Measurements from ENCODE around the gene SERINC5. TPM values are rescaled to one million over a fixed set of nuclear protein-coding genes. Genes with fewer than 3 reads are reported as not detected.

Gene SERINC5
- total RNA-seq, 1 experiment from 2014 or later, result 52.3 TPM

GRCh38 chr5:80216753-80217596 lies 38.9 kb downstream of the SERINC5 start:
- Histone ChIP-seq H3K27me3 (ENCODE audit: insufficient read depth, low read length) (no peaks in the 10 kb centered on the region), H3K18ac (ENCODE audit: insufficient read length, low read depth, low read length) (no peak overlapping the region), H3K56ac (ENCODE audit: insufficient read length, low read depth, low read length) (no peak overlapping the region), H4K91ac (ENCODE audit: insufficient read length, low read depth, low read length) (no peak overlapping the region), H2BK5ac (ENCODE audit: insufficient read length, low read length) (no peak overlapping the region), H3K4ac (ENCODE audit: low read depth, low read length) (no peak overlapping the region), H3K23me2 (ENCODE audit: insufficient read length, low read depth, low read length, poor library complexity, severe bottlenecking) (no peaks in the 10 kb centered on the region), H2BK12ac (ENCODE audit: insufficient read length, low read depth, low read length) (no peak overlapping the region), H3T11ph (ENCODE audit: low read length) (no peak overlapping the region), H3K9ac (ENCODE audit: extremely low read depth, insufficient read length, low read length) (no peak overlapping the region), H3K23ac (ENCODE audit: insufficient read length, low read depth, low read length) (no peak overlapping the region), H2BK20ac (ENCODE audit: low read depth, low read length, poor library complexity, severe bottlenecking) (no peak overlapping the region), H3K27ac (ENCODE audit: insufficient read length, low read depth, low read length) (no peak overlapping the region), H4K20me1 (ENCODE audit: control insufficient read depth, insufficient read depth, insufficient read length) (no peaks in the 10 kb centered on the region), H4K8ac (replicated peaks; ENCODE audit: insufficient read length, low read depth, low read length) (no peak overlapping the region), H2BK15ac (ENCODE audit: low read depth, low read length) (no peak overlapping the region), H2BK120ac (ENCODE audit: low read depth, low read length, poor library complexity, severe bottlenecking) (no peak overlapping the region), H3K9me3 (ENCODE audit: control insufficient read depth, low read depth, low read length) (no peaks in the 10 kb centered on the region), H3K4me2 (ENCODE audit: insufficient read depth, insufficient read length, low read length) (no peak overlapping the region), H3K14ac (ENCODE audit: insufficient read depth, low read length) (no peak overlapping the region), H3K79me2 (ENCODE audit: insufficient read depth, low read length) (peaks cover 19% of the 10 kb centered on the region; the same call in 1 of the 2 replicates), H2AFZ (ENCODE audit: low read length) (no peak overlapping the region), H4K5ac (ENCODE audit: insufficient read length, low read depth, low read length) (no peak overlapping the region), H3K4me1 (ENCODE audit: insufficient read depth, low read length) (peaks cover 9% of the 10 kb centered on the region), H2AK5ac (ENCODE audit: insufficient read length, low read length) (no peak overlapping the region), H3K79me1 (ENCODE audit: insufficient read depth, low read depth, low read length, poor library complexity, severe bottlenecking) (peaks cover 8% of the 10 kb centered on the region)
- H3K9me3 Mint-ChIP-seq, result no peaks in the 10 kb centered on the region
- no peak for TF ChIP-seq CTCF (conservative IDR thresholded peaks at IDR 0.05)
- no CpG with 5 or more reads among the region's 12 CpGs for WGBS (ENCODE audit: extremely low coverage, insufficient read length, low lambda C conversion rate)
- DNase-seq, result no peak
- H3K27ac Mint-ChIP-seq, result peak overlapping the region in 1 of 3 experiments; percentile 86; a peak in 2 of 7 replicates
- H3K4me1 Mint-ChIP-seq, result peaks cover 36 to 44% of the 10 kb centered on the region in 2 experiments
- H3K27me3 Mint-ChIP-seq (ENCODE audit: low read depth), result no peaks in the 10 kb centered on the region
- H3K36me3 Mint-ChIP-seq (ENCODE audit: insufficient read depth in 1 of 3, low read depth in 3 of 3), result peaks cover 0 to 10% (median 2%) of the 10 kb centered on the region in 3 experiments; a peak in 3 of 7 replicates
- no peak overlapping the region for H3K4me3 Mint-ChIP-seq

Data from H9 (cell line).